Neuronal stem cell (in vitro differentiated cells): Measurements from ENCODE around the gene GIT1.

Experiments
- DNase-seq: peaks from one replicate; pipeline ENCODE4 v3.0.0-alpha.2; 2013; ENCODE audit warnings: low spot score
- H2AFZ ChIP-seq: one replicate; pipeline ENCODE4 v1.6.1; 2013; ENCODE audit warnings: mild to moderate bottlenecking, low read length, inconsistent platforms
- H2AK5ac ChIP-seq: 2 replicates; pipeline ENCODE4 v1.6.1; 2013; ENCODE audit warnings: low read depth, mild to moderate bottlenecking, inconsistent platforms, low read length, moderate library complexity, mixed read lengths
- H2BK120ac ChIP-seq: 2 replicates; pipeline ENCODE4 v1.6.1; 2013; ENCODE audit warnings: low read depth, mild to moderate bottlenecking, inconsistent platforms, low read length, moderate library complexity, mixed read lengths
- H2BK12ac ChIP-seq: one replicate; pipeline ENCODE4 v1.6.1; 2013; ENCODE audit warnings: low read length, inconsistent platforms
- H2BK15ac ChIP-seq: 2 replicates; pipeline ENCODE4 v1.6.1; 2013; ENCODE audit warnings: mild to moderate bottlenecking, low read length, inconsistent platforms, mixed read lengths
- H2BK5ac ChIP-seq: one replicate; pipeline ENCODE4 v1.6.1; 2013; ENCODE audit warnings: inconsistent platforms, mild to moderate bottlenecking, low read length, moderate library complexity
- H3K14ac ChIP-seq: one replicate; pipeline ENCODE4 v1.6.1; 2013; ENCODE audit warnings: low read length, inconsistent platforms
- H3K18ac ChIP-seq: 2 replicates; pipeline ENCODE4 v1.6.1; 2013; ENCODE audit warnings: low read length, inconsistent platforms
- H3K23ac ChIP-seq: 2 replicates; pipeline ENCODE4 v1.6.1; 2013; ENCODE audit warnings: low read depth, mild to moderate bottlenecking, mixed read lengths, low read length, inconsistent platforms; ENCODE audit not compliant: poor library complexity
- H3K27ac ChIP-seq: replicated peaks from 3 replicates; pipeline ENCODE4 v1.5.1; 2013; ENCODE audit warnings: low read length, inconsistent platforms
- H3K27me3 ChIP-seq, 3 experiments: 2 replicates each; pipeline ENCODE4 v1.6.1; 2013; ENCODE audit warnings: low read length in 3 of 3, mild to moderate bottlenecking in 2 of 3, inconsistent platforms in 1 of 3, low read depth in 1 of 3, mixed read lengths in 1 of 3, moderate library complexity in 1 of 3; ENCODE audit not compliant: control insufficient read depth in 3 of 3, insufficient read depth in 3 of 3
- H3K36me3 ChIP-seq, 2 donors: replicated peaks in 1 of 2; 2 replicates each; pipeline ENCODE4 v1.6.1; 2013; ENCODE audit warnings: low read length in 2 of 2; ENCODE audit not compliant: control insufficient read depth in 2 of 2, insufficient read depth in 2 of 2
- H3K4ac ChIP-seq: 2 replicates; pipeline ENCODE4 v1.6.1; 2013; ENCODE audit warnings: inconsistent platforms, mild to moderate bottlenecking, low read length, moderate library complexity
- H3K4me1 ChIP-seq, 2 donors: 1 replicate in 1 of 2; 2 replicates in 1 of 2; pipeline ENCODE4 v1.6.1; 2013; ENCODE audit warnings: low read length in 2 of 2, low read depth in 1 of 2; ENCODE audit not compliant: control insufficient read depth in 2 of 2, insufficient read depth in 1 of 2
- H3K4me2 ChIP-seq: one replicate; pipeline ENCODE4 v1.6.1; 2013; ENCODE audit warnings: mild to moderate bottlenecking, low read length, inconsistent platforms; ENCODE audit not compliant: insufficient read depth, poor library complexity, severe bottlenecking
- H3K4me3 ChIP-seq, 2 donors: 2 replicates each; pipeline ENCODE4 v1.5.1; 2013; ENCODE audit warnings: low read length in 2 of 2, mild to moderate bottlenecking in 2 of 2, inconsistent platforms in 1 of 2, moderate library complexity in 1 of 2
- H3K79me1 ChIP-seq: one replicate; pipeline ENCODE4 v1.6.1; 2013; ENCODE audit warnings: low read depth, mild to moderate bottlenecking, inconsistent platforms, low read length, moderate library complexity
- H3K9ac ChIP-seq: one replicate; pipeline ENCODE4 v1.6.1; 2013; ENCODE audit warnings: mild to moderate bottlenecking, low read depth, low read length, inconsistent platforms; ENCODE audit not compliant: poor library complexity
- H3K9me3 ChIP-seq, 2 donors: replicated peaks in 1 of 2; 2 replicates each; pipeline versions ENCODE3 to v1.6.1; 2013; ENCODE audit warnings: low read length in 2 of 2, mild to moderate bottlenecking in 2 of 2, inconsistent platforms in 1 of 2, low read depth in 1 of 2, mixed read lengths in 1 of 2, moderate library complexity in 1 of 2; ENCODE audit not compliant: control insufficient read depth in 2 of 2, insufficient read depth in 1 of 2
- H4K8ac ChIP-seq: one replicate; pipeline ENCODE4 v1.6.1; 2013; ENCODE audit warnings: low read depth, mild to moderate bottlenecking, inconsistent platforms, low read length, moderate library complexity
- H4K91ac ChIP-seq: one replicate; pipeline ENCODE4 v1.6.1; 2013; ENCODE audit warnings: low read length, low read depth, mild to moderate bottlenecking, inconsistent platforms; ENCODE audit not compliant: poor library complexity
- WGBS, 2 donors: extraction: QIAGEN DNeasy Blood & Tissue Kit; methylation state at CpG; one replicate each; pipeline ENCODE4 v1.1.7; 2013; ENCODE audit warnings: missing lambda C conversion rate in 2 of 2, mixed read lengths in 1 of 2; ENCODE audit not compliant: insufficient read length in 2 of 2, insufficient replicate concordance in 1 of 2; ENCODE audit errors: extremely low coverage in 2 of 2; 5-methylcytosine and 5-hydroxymethylcytosine counted together

Gene GIT1

GRCh38 chr17:29579866-29580771 is 9.3 kb downstream of the GIT1 start:
- Histone ChIP-seq H2BK15ac (peak overlapping the region; percentile 22), H3K9ac (no peak overlapping the region), H3K4me1 (peaks cover 12 to 13% of the 10 kb centered on the region in 2 donors), H3K36me3 (peaks cover 59 to 84% of the 10 kb centered on the region in 2 donors), H3K4me3 (no peak overlapping the region), H2AK5ac (peak overlapping the region; percentile 33), H3K23ac (no peak overlapping the region), H3K4ac (no peak overlapping the region), H3K27ac (no peak overlapping the region), H2BK12ac (no peak overlapping the region), H3K18ac (no peak overlapping the region), H3K27me3 (no peaks in the 10 kb centered on the region), H3K79me1 (peaks cover 7% of the 10 kb centered on the region), H3K9me3 (no peaks in the 10 kb centered on the region), H3K14ac (no peak overlapping the region), H2BK120ac (no peak overlapping the region), H3K4me2 (no peak overlapping the region), H4K8ac (no peak overlapping the region), H2BK5ac (no peak overlapping the region), H4K91ac (no peak overlapping the region), H2AFZ (no peak overlapping the region)
- no peak for DNase-seq
- no CpG with 5 or more reads among the region's 15 CpGs for WGBS, 2 donors

DNA sequence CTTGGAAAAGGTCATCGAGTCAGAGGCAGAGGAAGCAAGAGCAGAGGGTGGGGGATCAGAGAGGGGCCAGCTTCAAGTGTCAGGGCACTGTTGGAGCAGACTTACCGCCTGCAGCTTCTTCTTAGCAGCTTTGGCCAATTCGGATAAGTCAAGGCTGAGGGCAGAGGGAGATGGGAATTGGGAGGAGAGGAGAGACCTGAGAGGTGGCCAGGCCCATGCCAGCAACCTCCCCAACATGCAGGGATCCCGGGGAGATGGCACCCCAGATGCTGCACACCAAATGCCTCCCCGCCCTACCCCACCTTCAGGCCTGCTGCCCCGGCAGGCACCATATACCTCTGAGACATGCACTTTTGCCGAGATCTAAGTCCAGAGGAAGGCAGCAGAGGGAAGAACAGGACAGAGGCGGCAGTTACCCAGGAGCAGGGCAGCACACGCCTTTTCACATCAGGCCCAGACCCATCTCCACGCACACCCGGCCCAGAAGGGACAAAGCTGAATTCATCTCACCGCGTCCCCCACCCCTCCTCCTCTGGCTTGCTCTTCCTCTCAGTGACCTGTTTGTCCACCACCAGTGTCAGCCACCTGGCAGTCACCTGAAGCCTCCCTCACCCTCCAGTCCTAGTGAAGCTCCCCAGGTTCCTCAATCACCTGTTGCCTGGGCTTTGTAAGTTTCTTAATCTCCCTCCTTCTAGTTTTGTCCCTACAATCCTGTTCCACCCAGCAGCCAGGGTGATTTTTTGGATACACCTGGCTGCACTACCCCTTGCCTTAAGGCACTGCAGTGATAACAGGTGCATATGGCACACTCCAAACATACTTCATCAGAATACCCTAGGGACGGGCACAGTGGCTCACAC is 10.6 kb downstream of the GIT1 start:
- Histone ChIP-seq H3K79me1 (peaks cover 5% of the 10 kb centered on the region), H3K9me3 (no peaks in the 10 kb centered on the region), H2BK120ac (no peak overlapping the region), H3K18ac (no peak overlapping the region), H3K4me2 (no peak overlapping the region), H4K91ac (no peak overlapping the region), H3K27ac (no peak overlapping the region), H3K23ac (no peak overlapping the region), H3K4me1 (peaks cover 0 to under 1% of the 10 kb centered on the region in 2 donors), H3K4ac (no peak overlapping the region), H2BK5ac (no peak overlapping the region), H4K8ac (no peak overlapping the region), H2BK15ac (no peak overlapping the region), H2BK12ac (no peak overlapping the region), H3K4me3 (peak overlapping the region in 1 of 2 donors; percentile 7), H3K36me3 (peaks cover 70 to 94% of the 10 kb centered on the region in 2 donors), H2AK5ac (no peak overlapping the region), H3K14ac (no peak overlapping the region), H2AFZ (no peak overlapping the region), H3K9ac (no peak overlapping the region), H3K27me3 (no peaks in the 10 kb centered on the region)
- DNase-seq = no peak
- WGBS, 2 donors = no CpG with 5 or more reads among the region's 14 CpGs

- no peak overlapping the region for H3K4me3 ChIP-seq
- DNase-seq = no peak
- H3K18ac ChIP-seq = peak overlapping the region; percentile 33
- peak overlapping the region; percentile 18 for H3K9ac ChIP-seq
- no peak overlapping the region for H3K4ac ChIP-seq
- H4K91ac ChIP-seq = no peak overlapping the region
- H4K8ac ChIP-seq = peak overlapping the region; percentile 57
- H3K4me2 ChIP-seq = no peak overlapping the region
- no peaks in the 10 kb centered on the region for H3K27me3 ChIP-seq
- no peak overlapping the region for H2BK15ac ChIP-seq
- no peak overlapping the region for H3K23ac ChIP-seq
- H3K36me3 ChIP-seq = peaks cover 71 to 93% of the 10 kb centered on the region in 2 donors
- WGBS, 2 donors = no CpG with 5 or more reads among the region's 22 CpGs
- H3K27ac ChIP-seq = no peak overlapping the region
- H2BK5ac ChIP-seq = peak overlapping the region; percentile 14
- no peaks in the 10 kb centered on the region for H3K9me3 ChIP-seq
- peak overlapping the region; percentile 23 for H2AK5ac ChIP-seq
- H3K4me1 ChIP-seq = peaks cover 0 to 3% of the 10 kb centered on the region in 2 donors
- H2BK120ac ChIP-seq = no peak overlapping the region
- H2BK12ac ChIP-seq = peak overlapping the region; percentile 8
- no peak overlapping the region for H3K14ac ChIP-seq
- peaks cover 5% of the 10 kb centered on the region for H3K79me1 ChIP-seq
- H2AFZ ChIP-seq = no peak overlapping the region
Observed at GRCh38 chr17:29577385-29578211, 11.8 kb downstream of the GIT1 start.
